HepG2 (cell line): ENCODE data around the gene CGA. TPM values are rescaled to one million over a fixed set of nuclear protein-coding genes. Genes with fewer than 3 reads are reported as not detected.

Experiments used
- ELF4 ChIP-seq: sonication (generic); formaldehyde crosslinking; IDR thresholded peaks from 2 replicates; pipeline ENCODE4 v1.5.0; 2020; ENCODE audit warnings: missing genetic modification reagents, mild to moderate bottlenecking, moderate library complexity, borderline replicate concordance
- FOXK1 ChIP-seq: sonication (generic); formaldehyde crosslinking; IDR thresholded peaks from 2 replicates; pipeline ENCODE4 v1.4.0; 2020; ENCODE audit warnings: low read depth, missing genetic modification reagents, borderline replicate concordance
- GTF3A ChIP-seq: sonication (generic); formaldehyde crosslinking; conservative IDR thresholded peaks from 2 replicates; pipeline ENCODE4 v1.4.0; 2020; ENCODE audit warnings: mild to moderate bottlenecking, missing genetic modification reagents
- IRF2 ChIP-seq: IDR thresholded peaks from 2 replicates; pipeline ENCODE4 v1.6.1; 2018; ENCODE audit warnings: missing genetic modification reagents, missing compliant biosample characterization
- KDM1A ChIP-seq: IDR thresholded peaks from 2 replicates; pipeline ENCODE4 v1.6.1; 2016; ENCODE audit warnings: missing compliant biosample characterization
- MATR3 ChIP-seq: sonication (generic); formaldehyde crosslinking; IDR thresholded peaks from 2 replicates; pipeline ENCODE4 v1.4.0; 2020; ENCODE audit warnings: missing genetic modification reagents
- MIXL1 ChIP-seq: IDR thresholded peaks from 2 replicates; pipeline ENCODE4 v1.6.1; 2016
- MLLT10 ChIP-seq: sonication (generic); formaldehyde crosslinking; IDR thresholded peaks from 2 replicates; pipeline ENCODE4 v1.4.0; 2020; ENCODE audit warnings: missing genetic modification reagents
- MXI1 ChIP-seq: IDR thresholded peaks from 3 replicates; pipeline ENCODE4 v1.6.1; 2012; ENCODE audit warnings: low read depth, low read length, inconsistent platforms, borderline replicate concordance
- PAF1 ChIP-seq: IDR thresholded peaks from 2 replicates; pipeline ENCODE4 v1.6.1; 2016; ENCODE audit warnings: missing genetic modification reagents, missing compliant biosample characterization
- PITX1 ChIP-seq: sonication (generic); formaldehyde crosslinking; IDR thresholded peaks from 2 replicates; pipeline ENCODE4 v1.5.1; 2020; ENCODE audit warnings: mild to moderate bottlenecking, missing genetic modification reagents
- RBAK ChIP-seq: sonication (generic); formaldehyde crosslinking; IDR thresholded peaks from 2 replicates; pipeline ENCODE4 v1.5.1; 2020; ENCODE audit warnings: mild to moderate bottlenecking, missing genetic modification reagents
- TOE1 ChIP-seq: sonication (generic); formaldehyde crosslinking; IDR thresholded peaks from 2 replicates; pipeline ENCODE4 v1.4.0; 2020; ENCODE audit warnings: mild to moderate bottlenecking, missing genetic modification reagents
- ZNF207 ChIP-seq: fragments of 450-650 bp; IDR thresholded peaks from 2 replicates; pipeline ENCODE4 v1.6.1; 2016; ENCODE audit warnings: antibody characterized with exemption, borderline replicate concordance
- ZNF33A ChIP-seq: sonication (generic); formaldehyde crosslinking; IDR thresholded peaks from 2 replicates; pipeline ENCODE4 v1.5.1; 2020; ENCODE audit warnings: missing genetic modification reagents, mild to moderate bottlenecking, moderate library complexity, borderline replicate concordance
- ZNF354B ChIP-seq: sonication (generic); formaldehyde crosslinking; IDR thresholded peaks from 2 replicates; pipeline ENCODE4 v1.8.0; 2022; ENCODE audit warnings: mild to moderate bottlenecking, missing genetic modification reagents
- ZNF460 ChIP-seq: sonication (generic); formaldehyde crosslinking; IDR thresholded peaks from 2 replicates; pipeline ENCODE4 v1.5.1; 2020; ENCODE audit warnings: missing genetic modification reagents, mild to moderate bottlenecking, borderline replicate concordance
- ZNF761 ChIP-seq: sonication (generic); formaldehyde crosslinking; conservative IDR thresholded peaks from 2 replicates; pipeline ENCODE4 v1.4.0; 2020; ENCODE audit warnings: mild to moderate bottlenecking, missing genetic modification reagents
- ZNF775 ChIP-seq: sonication (generic); formaldehyde crosslinking; IDR thresholded peaks from 2 replicates; pipeline ENCODE4 v1.4.0; 2020; ENCODE audit warnings: missing genetic modification reagents, mild to moderate bottlenecking, moderate library complexity, borderline replicate concordance
- ZNF841 ChIP-seq: sonication (generic); formaldehyde crosslinking; IDR thresholded peaks from 2 replicates; pipeline ENCODE4 v1.8.1; 2023; ENCODE audit warnings: missing genetic modification reagents, borderline replicate concordance
- ZSCAN9 ChIP-seq: IDR thresholded peaks from 2 replicates; pipeline ENCODE4 v1.6.1; 2016; ENCODE audit warnings: borderline replicate concordance
- polyA plus RNA-seq, 8 experiments: library from polyadenylated mRNA; depleted of rRNA in 3 of 8; stranded (reverse) in 7 of 8; unstranded in 1 of 8; fragments of >200 nt; fragmentation: Illumina TruSeq in 4 of 8; extraction: Trizol in 4 of 8; gene quantifications; 2 replicates each; pipeline versions ENCODE4 v1.2.1 to v1.2.3, GENCODE V29; 2011 to 2016; ENCODE audit warnings: low read depth in 4 of 8, missing spikeins in 1 of 8, mixed read lengths in 1 of 8; ENCODE audit not compliant: insufficient read depth in 1 of 8
- total RNA-seq, 5 experiments: library from RNA; depleted of rRNA; stranded (reverse); fragments of >200 nt; fragmentation: Illumina TruSeq; extraction: Trizol; gene quantifications; 2 replicates each; pipeline ENCODE4 v1.2.3, GENCODE V29; 2016; ENCODE audit warnings: low read depth in 1 of 5
- TF ChIP-seq, protein P1 (sequence below): sonication (generic); formaldehyde crosslinking; IDR thresholded peaks from 2 replicates; pipeline ENCODE4 v1.8.0; 2022; ENCODE audit warnings: missing genetic modification reagents, mild to moderate bottlenecking, moderate library complexity, borderline replicate concordance
- TF ChIP-seq, protein P2 (sequence below): sonication (generic); formaldehyde crosslinking; IDR thresholded peaks from 2 replicates; pipeline ENCODE4 v1.5.1; 2020; ENCODE audit warnings: mild to moderate bottlenecking, missing genetic modification reagents, borderline replicate concordance
- TF ChIP-seq, protein P3 (sequence below): sonication (generic); formaldehyde crosslinking; IDR thresholded peaks from 2 replicates; pipeline ENCODE4 v1.8.1; 2022; ENCODE audit warnings: mild to moderate bottlenecking, missing genetic modification reagents

The CGA gene
- total and polyA plus RNA-seq, 2 of the 13 experiments (the other 11 are each of a cell fraction or from before 2014, with no cell fraction given) = 0.09 TPM; not detected in 1

DNA sequence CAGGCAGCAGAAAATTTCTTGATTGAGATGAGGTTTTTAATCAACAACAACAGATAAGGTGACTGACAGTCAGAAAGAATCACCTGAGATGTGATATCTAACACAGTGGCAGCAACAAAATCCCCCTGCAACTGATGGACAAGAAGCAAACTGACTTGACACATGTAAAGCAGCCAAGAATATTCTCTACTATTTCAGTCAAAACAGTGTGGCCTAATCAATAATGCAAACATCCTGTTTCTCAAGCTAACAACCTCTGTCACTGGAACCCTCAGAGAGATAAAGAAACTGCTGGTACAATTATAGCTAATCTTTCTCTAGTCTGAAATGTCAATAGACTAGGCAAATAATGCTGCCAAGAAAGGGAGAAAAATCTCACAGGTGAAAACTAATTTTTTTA is 4.6 kb upstream of the CGA start (continued):
- TF ChIP-seq, protein P1, sequence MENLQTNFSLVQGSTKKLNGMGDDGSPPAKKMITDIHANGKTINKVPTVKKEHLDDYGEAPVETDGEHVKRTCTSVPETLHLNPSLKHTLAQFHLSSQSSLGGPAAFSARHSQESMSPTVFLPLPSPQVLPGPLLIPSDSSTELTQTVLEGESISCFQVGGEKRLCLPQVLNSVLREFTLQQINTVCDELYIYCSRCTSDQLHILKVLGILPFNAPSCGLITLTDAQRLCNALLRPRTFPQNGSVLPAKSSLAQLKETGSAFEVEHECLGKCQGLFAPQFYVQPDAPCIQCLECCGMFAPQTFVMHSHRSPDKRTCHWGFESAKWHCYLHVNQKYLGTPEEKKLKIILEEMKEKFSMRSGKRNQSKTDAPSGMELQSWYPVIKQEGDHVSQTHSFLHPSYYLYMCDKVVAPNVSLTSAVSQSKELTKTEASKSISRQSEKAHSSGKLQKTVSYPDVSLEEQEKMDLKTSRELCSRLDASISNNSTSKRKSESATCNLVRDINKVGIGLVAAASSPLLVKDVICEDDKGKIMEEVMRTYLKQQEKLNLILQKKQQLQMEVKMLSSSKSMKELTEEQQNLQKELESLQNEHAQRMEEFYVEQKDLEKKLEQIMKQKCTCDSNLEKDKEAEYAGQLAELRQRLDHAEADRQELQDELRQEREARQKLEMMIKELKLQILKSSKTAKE (CRISPR knock-in tag) = peak; percentile 54; the same call in 1 of the 2 replicates
- TF ChIP-seq PAF1 (CRISPR knock-in tag) (no peak), PITX1 (CRISPR knock-in tag) (0 out of 2 replicates have a peak, but pooled peaks have one; percentile 45), ZNF775 (CRISPR knock-in tag) (no peak), FOXK1 (peak; percentile 74; the same call in 1 of the 2 replicates), ZNF354B (CRISPR knock-in tag) (no peak), GTF3A (CRISPR knock-in tag) (no peak), MLLT10 (CRISPR knock-in tag) (no peak), ZNF841 (CRISPR knock-in tag) (no peak), ZNF33A (CRISPR knock-in tag) (no peak), ZSCAN9 (0 out of 2 replicates have a peak, but pooled peaks have one; percentile 42), IRF2 (CRISPR knock-in tag) (0 out of 2 replicates have a peak, but pooled peaks have one; percentile 40), MXI1 (0 out of 3 replicates have a peak, but pooled peaks have one; percentile 30), ZNF207 (no peak), ELF4 (CRISPR knock-in tag) (no peak), TOE1 (CRISPR knock-in tag) (no peak), RBAK (CRISPR knock-in tag) (no peak), ZNF761 (CRISPR knock-in tag) (no peak), MIXL1 (CRISPR knock-in tag) (peak; percentile 94), MATR3 (CRISPR knock-in tag) (no peak), ZNF460 (CRISPR knock-in tag) (no peak), KDM1A (CRISPR knock-in tag) (no peak)
- TF ChIP-seq, protein P2, sequence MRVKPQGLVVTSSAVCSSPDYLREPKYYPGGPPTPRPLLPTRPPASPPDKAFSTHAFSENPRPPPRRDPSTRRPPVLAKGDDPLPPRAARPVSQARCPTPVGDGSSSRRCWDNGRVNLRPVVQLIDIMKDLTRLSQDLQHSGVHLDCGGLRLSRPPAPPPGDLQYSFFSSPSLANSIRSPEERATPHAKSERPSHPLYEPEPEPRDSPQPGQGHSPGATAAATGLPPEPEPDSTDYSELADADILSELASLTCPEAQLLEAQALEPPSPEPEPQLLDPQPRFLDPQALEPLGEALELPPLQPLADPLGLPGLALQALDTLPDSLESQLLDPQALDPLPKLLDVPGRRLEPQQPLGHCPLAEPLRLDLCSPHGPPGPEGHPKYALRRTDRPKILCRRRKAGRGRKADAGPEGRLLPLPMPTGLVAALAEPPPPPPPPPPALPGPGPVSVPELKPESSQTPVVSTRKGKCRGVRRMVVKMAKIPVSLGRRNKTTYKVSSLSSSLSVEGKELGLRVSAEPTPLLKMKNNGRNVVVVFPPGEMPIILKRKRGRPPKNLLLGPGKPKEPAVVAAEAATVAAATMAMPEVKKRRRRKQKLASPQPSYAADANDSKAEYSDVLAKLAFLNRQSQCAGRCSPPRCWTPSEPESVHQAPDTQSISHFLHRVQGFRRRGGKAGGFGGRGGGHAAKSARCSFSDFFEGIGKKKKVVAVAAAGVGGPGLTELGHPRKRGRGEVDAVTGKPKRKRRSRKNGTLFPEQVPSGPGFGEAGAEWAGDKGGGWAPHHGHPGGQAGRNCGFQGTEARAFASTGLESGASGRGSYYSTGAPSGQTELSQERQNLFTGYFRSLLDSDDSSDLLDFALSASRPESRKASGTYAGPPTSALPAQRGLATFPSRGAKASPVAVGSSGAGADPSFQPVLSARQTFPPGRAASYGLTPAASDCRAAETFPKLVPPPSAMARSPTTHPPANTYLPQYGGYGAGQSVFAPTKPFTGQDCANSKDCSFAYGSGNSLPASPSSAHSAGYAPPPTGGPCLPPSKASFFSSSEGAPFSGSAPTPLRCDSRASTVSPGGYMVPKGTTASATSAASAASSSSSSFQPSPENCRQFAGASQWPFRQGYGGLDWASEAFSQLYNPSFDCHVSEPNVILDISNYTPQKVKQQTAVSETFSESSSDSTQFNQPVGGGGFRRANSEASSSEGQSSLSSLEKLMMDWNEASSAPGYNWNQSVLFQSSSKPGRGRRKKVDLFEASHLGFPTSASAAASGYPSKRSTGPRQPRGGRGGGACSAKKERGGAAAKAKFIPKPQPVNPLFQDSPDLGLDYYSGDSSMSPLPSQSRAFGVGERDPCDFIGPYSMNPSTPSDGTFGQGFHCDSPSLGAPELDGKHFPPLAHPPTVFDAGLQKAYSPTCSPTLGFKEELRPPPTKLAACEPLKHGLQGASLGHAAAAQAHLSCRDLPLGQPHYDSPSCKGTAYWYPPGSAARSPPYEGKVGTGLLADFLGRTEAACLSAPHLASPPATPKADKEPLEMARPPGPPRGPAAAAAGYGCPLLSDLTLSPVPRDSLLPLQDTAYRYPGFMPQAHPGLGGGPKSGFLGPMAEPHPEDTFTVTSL (CRISPR knock-in tag) = peak; percentile 95
- TF ChIP-seq, protein P3, sequence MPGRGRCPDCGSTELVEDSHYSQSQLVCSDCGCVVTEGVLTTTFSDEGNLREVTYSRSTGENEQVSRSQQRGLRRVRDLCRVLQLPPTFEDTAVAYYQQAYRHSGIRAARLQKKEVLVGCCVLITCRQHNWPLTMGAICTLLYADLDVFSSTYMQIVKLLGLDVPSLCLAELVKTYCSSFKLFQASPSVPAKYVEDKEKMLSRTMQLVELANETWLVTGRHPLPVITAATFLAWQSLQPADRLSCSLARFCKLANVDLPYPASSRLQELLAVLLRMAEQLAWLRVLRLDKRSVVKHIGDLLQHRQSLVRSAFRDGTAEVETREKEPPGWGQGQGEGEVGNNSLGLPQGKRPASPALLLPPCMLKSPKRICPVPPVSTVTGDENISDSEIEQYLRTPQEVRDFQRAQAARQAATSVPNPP (CRISPR knock-in tag) = 0 out of 2 replicates have a peak, but pooled peaks have one; percentile 30
